CD14-positive monocyte (primary cell): ENCODE data around the gene CSRP1. TPM values are rescaled to one million over a fixed set of nuclear protein-coding genes. Genes with fewer than 3 reads are reported as not detected.
A peak's percentile ranks its signal among the peaks of the same experiment; 100 is the strongest.

Experiments used
- DNase-seq, 3 donors: peaks; one replicate each; pipeline ENCODE4 v3.0.0-alpha.2; 2011 to 2022
- H2AFZ ChIP-seq: 2 replicates; pipeline ENCODE4 v1.6.0; 2012; ENCODE audit warnings: mild to moderate bottlenecking, low read depth, low read length, inconsistent platforms; ENCODE audit not compliant: insufficient read depth, poor library complexity, severe bottlenecking
- H3K27ac ChIP-seq, 2 donors: 1 replicate in 1 of 2; 2 replicates in 1 of 2; pipeline ENCODE4 v1.5.1; 2012 to 2013; ENCODE audit warnings: low read length in 2 of 2, control low read depth in 1 of 2, inconsistent platforms in 1 of 2, low read depth in 1 of 2, mild to moderate bottlenecking in 1 of 2
- H3K27me3 ChIP-seq, 2 donors: one replicate each; pipeline versions ENCODE4 v1.6.0 to v1.6.1; 2011 to 2013; ENCODE audit warnings: low read length in 2 of 2; ENCODE audit not compliant: control insufficient read depth in 2 of 2, insufficient read depth in 2 of 2
- H3K36me3 ChIP-seq, 2 donors: replicated peaks in 1 of 2; 1 replicate in 1 of 2; 2 replicates in 1 of 2; pipeline versions ENCODE4 v1.5.1 to v1.6.1; 2012 to 2013; ENCODE audit warnings: low read length in 2 of 2, control low read depth in 1 of 2, inconsistent platforms in 1 of 2, mild to moderate bottlenecking in 1 of 2; ENCODE audit not compliant: insufficient read depth in 2 of 2, control insufficient read depth in 1 of 2
- H3K4me1 ChIP-seq, 2 donors: 1 replicate in 1 of 2; 2 replicates in 1 of 2; pipeline versions ENCODE4 v1.5.1 to v1.6.1; 2012 to 2013; ENCODE audit warnings: low read length in 2 of 2, control low read depth in 1 of 2, inconsistent platforms in 1 of 2, mild to moderate bottlenecking in 1 of 2, moderate library complexity in 1 of 2; ENCODE audit not compliant: insufficient read depth in 2 of 2, control insufficient read depth in 1 of 2
- H3K4me2 ChIP-seq: replicated peaks from 2 replicates; pipeline ENCODE3; 2012; ENCODE audit warnings: low read length, moderate library complexity, mild to moderate bottlenecking; ENCODE audit not compliant: poor library complexity, severe bottlenecking; ENCODE audit errors: extremely low read depth
- H3K4me3 ChIP-seq, 3 experiments: fragments of 200-600 bp in 1 of 3; sonication (generic) in 1 of 3; replicated peaks in 1 of 3; 1 replicate in 2 of 3; 2 replicates in 1 of 3; pipeline ENCODE4 v1.5.1; 2011 to 2013; ENCODE audit warnings: low read length in 3 of 3, mild to moderate bottlenecking in 3 of 3, control low read depth in 2 of 3, low read depth in 2 of 3, inconsistent platforms in 1 of 3, moderate library complexity in 1 of 3
- H3K79me2 ChIP-seq: 2 replicates; pipeline ENCODE4 v1.6.0; 2012; ENCODE audit warnings: mild to moderate bottlenecking, control low read depth, inconsistent platforms, low read length, moderate library complexity; ENCODE audit not compliant: insufficient read depth
- H3K9ac ChIP-seq: 2 replicates; pipeline ENCODE4 v1.6.0; 2017; ENCODE audit warnings: low read length, mild to moderate bottlenecking; ENCODE audit not compliant: insufficient read depth, poor library complexity, severe bottlenecking
- H3K9me3 ChIP-seq, 2 donors: replicated peaks in 1 of 2; 1 replicate in 1 of 2; 2 replicates in 1 of 2; pipeline versions ENCODE4 v1.5.1 to v1.6.1; 2012 to 2013; ENCODE audit warnings: low read length in 2 of 2, control low read depth in 1 of 2; ENCODE audit not compliant: control insufficient read depth in 1 of 2, insufficient read depth in 1 of 2
- H4K20me1 ChIP-seq: 2 replicates; pipeline ENCODE4 v1.6.0; 2012; ENCODE audit warnings: mild to moderate bottlenecking, low read length, control low read depth, moderate library complexity; ENCODE audit not compliant: insufficient read depth
- H3K27ac Mint-ChIP-seq, 7 donors: one replicate each; pipeline ENCODE4 v1.8.0; 2020; ENCODE audit warnings: mild to moderate bottlenecking in 7 of 7, mixed read lengths in 7 of 7, moderate library complexity in 6 of 7, inconsistent platforms in 2 of 7
- H3K27me3 Mint-ChIP-seq, 3 donors: one replicate each; pipeline ENCODE4 v1.8.0; 2021 to 2022; ENCODE audit warnings: low read depth in 3 of 3, mild to moderate bottlenecking in 3 of 3, mixed read lengths in 3 of 3, moderate library complexity in 3 of 3, inconsistent platforms in 1 of 3
- H3K36me3 Mint-ChIP-seq, 2 donors: one replicate each; pipeline ENCODE4 v1.8.0; 2020; ENCODE audit warnings: mixed read lengths in 2 of 2, inconsistent platforms in 1 of 2, mild to moderate bottlenecking in 1 of 2
- H3K4me1 Mint-ChIP-seq: one replicate; pipeline ENCODE4 v1.8.0; 2020; ENCODE audit warnings: mild to moderate bottlenecking, mixed read lengths
- H3K4me3 Mint-ChIP-seq, 2 donors: one replicate each; pipeline ENCODE4 v1.8.0; 2020; ENCODE audit warnings: mild to moderate bottlenecking in 2 of 2, mixed read lengths in 2 of 2, moderate library complexity in 1 of 2
- H3K9me3 Mint-ChIP-seq, 7 donors: one replicate each; pipeline ENCODE4 v1.8.0; 2020 to 2022; ENCODE audit warnings: mixed read lengths in 7 of 7, mild to moderate bottlenecking in 6 of 7, moderate library complexity in 6 of 7, inconsistent platforms in 2 of 7
- WGBS: methylation state at CpG from one replicate; pipeline ENCODE4 v1.1.5; 2013; ENCODE audit warnings: missing lambda C conversion rate; ENCODE audit not compliant: insufficient coverage; 5-methylcytosine and 5-hydroxymethylcytosine counted together
- intact Hi-C, 2 donors: fragments of 100-400 bp; cut with micrococcal nuclease; formaldehyde crosslinking; loops; one replicate each; pipeline versions ENCODE4 v1.15.0 to v1.15.1; 2023
- polyA plus RNA-seq, 3 donors: library from polyadenylated mRNA; depleted of rRNA in 1 of 3; unstranded in 2 of 3; stranded (reverse) in 1 of 3; fragments of 300-500 nt in 2 of 3; fragments of >200 nt in 1 of 3; fragmentation: Illumina TruSeq in 2 of 3; gene quantifications; 1 replicate in 2 of 3; 2 replicates in 1 of 3; pipeline ENCODE4 v1.2.3, GENCODE V29; 2012 to 2021
- TF ChIP-seq, protein P1 (sequence below): fragments of 200-600 bp; IDR thresholded peaks from one replicate; pipeline ENCODE4 v1.8.0; 2022; ENCODE audit warnings: antibody characterized with exemption, mild to moderate bottlenecking

CSRP1 gene
- polyA plus RNA-seq, 3 donors: 87.4 to 111 (median 98.8) TPM

DNA sequence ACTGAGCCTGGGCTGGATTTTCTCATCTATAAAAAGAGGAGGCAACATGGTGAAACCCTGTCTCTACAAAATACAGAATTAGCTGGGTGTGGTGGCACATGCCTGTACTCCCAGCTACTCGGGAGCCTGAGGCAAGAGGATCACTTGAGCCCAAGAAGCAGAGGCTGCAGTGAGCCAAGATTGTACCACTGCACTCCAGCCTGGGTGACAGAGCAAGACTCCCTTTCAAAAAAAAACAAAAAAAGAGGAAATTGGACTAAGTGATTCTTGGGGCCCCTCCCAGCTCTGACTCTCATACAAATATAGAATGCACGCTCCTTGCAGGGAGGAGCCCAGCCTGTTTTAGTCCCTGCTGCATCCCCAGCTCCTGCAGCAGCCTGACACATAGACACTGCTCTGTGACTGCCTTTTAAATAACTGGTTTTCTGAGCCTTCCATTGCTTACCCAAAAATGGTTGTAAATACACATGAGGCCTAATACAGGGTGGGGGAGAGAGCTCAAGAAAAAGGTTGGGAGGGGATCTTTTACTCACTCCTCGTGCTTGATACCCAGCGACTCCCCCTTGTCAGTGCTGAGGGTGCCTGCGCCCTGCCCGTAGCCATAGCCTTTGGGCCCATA, 17.2 kb downstream of the CSRP1 start:
- Histone ChIP-seq H3K9ac (peak overlapping the region; percentile 49), H3K27ac (peak overlapping the region; percentile 74 to 87), H3K36me3 (peaks cover 50 to 70% of the 10 kb centered on the region in 2 donors), H3K27me3 (no peaks in the 10 kb centered on the region), H4K20me1 (peaks cover 33% of the 10 kb centered on the region), H3K4me2 (peak overlapping the region; percentile 60), H3K4me3 (peak overlapping the region in 1 of 3 experiments; percentile 23), H3K4me1 (peaks cover 49 to 50% of the 10 kb centered on the region in 2 donors), H3K9me3 (no peaks in the 10 kb centered on the region), H3K79me2 (peaks cover 3% of the 10 kb centered on the region), H2AFZ (no peak overlapping the region)
- Mint-ChIP-seq H3K9me3 (peaks cover 0 to 12% (median 2%) of the 10 kb centered on the region in 7 donors), H3K27me3 (peaks cover 0 to 6% (median 5%) of the 10 kb centered on the region in 3 donors), H3K4me1 (peaks cover 61% of the 10 kb centered on the region), H3K36me3 (peaks cover 76 to 82% of the 10 kb centered on the region in 2 donors), H3K27ac (peak overlapping the region; percentile 90 to 96 (median 95)), H3K4me3 (peak overlapping the region; percentile 43 to 62)
- peak; percentile 55 to 62 (median 55) for DNase-seq
- intact Hi-C loops: loop anchor here (2.0 to 10.0 kb wide), 2 partner anchors 13 to 55 kb away; no protein-coding TSS in a partner anchor
- TF ChIP-seq, protein P1, sequence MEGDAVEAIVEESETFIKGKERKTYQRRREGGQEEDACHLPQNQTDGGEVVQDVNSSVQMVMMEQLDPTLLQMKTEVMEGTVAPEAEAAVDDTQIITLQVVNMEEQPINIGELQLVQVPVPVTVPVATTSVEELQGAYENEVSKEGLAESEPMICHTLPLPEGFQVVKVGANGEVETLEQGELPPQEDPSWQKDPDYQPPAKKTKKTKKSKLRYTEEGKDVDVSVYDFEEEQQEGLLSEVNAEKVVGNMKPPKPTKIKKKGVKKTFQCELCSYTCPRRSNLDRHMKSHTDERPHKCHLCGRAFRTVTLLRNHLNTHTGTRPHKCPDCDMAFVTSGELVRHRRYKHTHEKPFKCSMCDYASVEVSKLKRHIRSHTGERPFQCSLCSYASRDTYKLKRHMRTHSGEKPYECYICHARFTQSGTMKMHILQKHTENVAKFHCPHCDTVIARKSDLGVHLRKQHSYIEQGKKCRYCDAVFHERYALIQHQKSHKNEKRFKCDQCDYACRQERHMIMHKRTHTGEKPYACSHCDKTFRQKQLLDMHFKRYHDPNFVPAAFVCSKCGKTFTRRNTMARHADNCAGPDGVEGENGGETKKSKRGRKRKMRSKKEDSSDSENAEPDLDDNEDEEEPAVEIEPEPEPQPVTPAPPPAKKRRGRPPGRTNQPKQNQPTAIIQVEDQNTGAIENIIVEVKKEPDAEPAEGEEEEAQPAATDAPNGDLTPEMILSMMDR: no peak
- 0% methylated on average over 1 of the region's 6 CpGs for WGBS

DNA sequence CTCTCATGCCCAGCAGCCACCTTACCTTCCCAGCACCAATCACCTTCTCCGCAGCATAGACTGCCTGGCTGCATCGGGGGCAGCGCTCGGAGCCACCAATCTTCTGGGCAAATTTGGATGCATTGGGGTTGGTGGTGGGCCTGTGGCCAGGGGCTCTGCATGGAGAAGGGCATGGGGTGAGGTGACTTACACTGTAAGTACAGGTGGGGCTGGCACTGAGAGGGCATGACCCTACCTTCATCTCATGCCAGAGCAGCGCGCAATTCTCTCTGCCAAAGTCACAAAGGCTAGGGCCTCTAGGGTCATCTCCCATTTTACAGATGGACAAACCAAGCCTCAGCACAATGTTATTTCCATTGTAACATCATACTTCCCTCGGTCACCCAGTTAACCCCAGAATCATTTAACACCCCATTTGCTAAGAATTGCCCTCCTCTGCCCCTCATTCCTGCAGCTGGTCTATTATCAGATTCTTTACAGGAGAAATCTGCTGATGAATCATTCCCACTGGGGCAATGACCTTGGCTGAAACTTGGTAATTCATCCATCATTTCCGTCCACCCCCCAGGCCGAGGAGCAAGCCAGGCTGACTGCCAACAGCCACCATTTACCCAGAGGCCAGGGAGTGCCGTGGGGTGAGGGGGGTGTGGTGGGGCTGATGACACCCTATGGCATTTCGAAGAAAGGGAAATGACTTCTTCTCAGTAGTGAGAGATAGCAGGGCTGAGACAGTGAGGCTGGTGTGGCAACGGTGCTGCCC, 17.9 kb downstream of the CSRP1 start:
- peaks cover 42% of the 10 kb centered on the region in 2 donors for H3K4me1 ChIP-seq
- H3K27ac Mint-ChIP-seq: peak overlapping the region; percentile 90 to 96 (median 95)
- intact Hi-C loops: loop anchor here in 1 of 2 donors (2.0 kb wide), 1 partner anchor 14 kb away; no protein-coding TSS in a partner anchor
- peaks cover 0 to 8% (median 2%) of the 10 kb centered on the region in 7 donors for H3K9me3 Mint-ChIP-seq
- H3K36me3 Mint-ChIP-seq: peaks cover 76 to 82% of the 10 kb centered on the region in 2 donors
- peaks cover 25% of the 10 kb centered on the region for H4K20me1 ChIP-seq
- H3K27ac ChIP-seq: peak overlapping the region; percentile 74 to 87
- H2AFZ ChIP-seq: no peak overlapping the region
- TF ChIP-seq, protein P1: no peak
- peaks cover 0 to 5% (median 4%) of the 10 kb centered on the region in 3 donors for H3K27me3 Mint-ChIP-seq
- no peaks in the 10 kb centered on the region for H3K27me3 ChIP-seq
- H3K4me1 Mint-ChIP-seq: peaks cover 54% of the 10 kb centered on the region
- H3K9me3 ChIP-seq: no peaks in the 10 kb centered on the region
- DNase-seq: peak; percentile 58 to 76 (median 71)
- H3K4me3 ChIP-seq: peak overlapping the region in 1 of 3 experiments; percentile 23
- peaks cover 52 to 70% of the 10 kb centered on the region in 2 donors for H3K36me3 ChIP-seq
- peak overlapping the region; percentile 43 to 62 for H3K4me3 Mint-ChIP-seq
- H3K9ac ChIP-seq: peak overlapping the region; percentile 49
- H3K4me2 ChIP-seq: peak overlapping the region; percentile 60
- H3K79me2 ChIP-seq: peaks cover 3% of the 10 kb centered on the region
- 49% methylated on average over 4 of the region's 12 CpGs for WGBS
